OCI-LY1 (cell line): Measurements from ENCODE around the gene YAP1.

ENCODE experiments used
- H2AFZ ChIP-seq: fragments of 200-600 bp; sonication (generic), shearing (Covaris generic); 2 replicates; pipeline ENCODE4 v1.6.0; 2014; ENCODE audit warnings: antibody characterized with exemption, mild to moderate bottlenecking, low read length
- H3F3A ChIP-seq: fragments of 200-600 bp; sonication (generic), shearing (Covaris generic); 2 replicates; pipeline ENCODE4 v1.6.0; 2014; ENCODE audit warnings: mild to moderate bottlenecking, antibody characterized with exemption, low read length, moderate library complexity; ENCODE audit not compliant: insufficient read depth
- H3K27ac ChIP-seq: fragments of 200-600 bp; sonication (generic); 2 replicates; pipeline ENCODE4 v1.5.1; 2014; ENCODE audit warnings: low read length, mixed run types, mild to moderate bottlenecking, low read depth; ENCODE audit not compliant: poor library complexity, severe bottlenecking
- H3K27me3 ChIP-seq: fragments of 200-600 bp; sonication (generic); 2 replicates; pipeline ENCODE4 v1.6.0; 2014; ENCODE audit warnings: antibody characterized with exemption, mild to moderate bottlenecking, low read length, moderate library complexity; ENCODE audit not compliant: insufficient read depth
- H3K36me3 ChIP-seq: fragments of 200-600 bp; sonication (generic); 2 replicates; pipeline ENCODE4 v1.6.1; 2014; ENCODE audit warnings: mild to moderate bottlenecking, antibody characterized with exemption, low read length, moderate library complexity, mixed read lengths; ENCODE audit not compliant: insufficient read depth
- H3K4me1 ChIP-seq: fragments of 200-600 bp; sonication (generic); 2 replicates; pipeline ENCODE4 v1.5.1; 2014; ENCODE audit warnings: mild to moderate bottlenecking, low read length, moderate library complexity; ENCODE audit not compliant: insufficient read depth, severe bottlenecking
- H3K4me2 ChIP-seq: fragments of 200-600 bp; sonication (generic), shearing (Covaris generic); 2 replicates; pipeline ENCODE4 v1.6.1; 2014; ENCODE audit warnings: low read length
- H3K4me3 ChIP-seq: fragments of 200-600 bp; sonication (generic); 2 replicates; pipeline ENCODE4 v1.5.1; 2014; ENCODE audit warnings: low read length, low read depth, mild to moderate bottlenecking, mixed read lengths; ENCODE audit not compliant: poor library complexity, severe bottlenecking
- H3K79me2 ChIP-seq: fragments of 200-600 bp; shearing (Covaris generic); 2 replicates; pipeline ENCODE4 v1.6.1; 2016; ENCODE audit warnings: mixed run types, low read length, mixed read lengths; ENCODE audit not compliant: insufficient read depth
- H3K9ac ChIP-seq: fragments of 200-600 bp; sonication (generic), shearing (Covaris generic); 2 replicates; pipeline ENCODE4 v1.6.1; 2014; ENCODE audit warnings: mild to moderate bottlenecking, low read length, mixed read lengths
- H3K9me2 ChIP-seq: fragments of 200-600 bp; sonication (generic), shearing (Covaris generic); 2 replicates; pipeline ENCODE4 v1.6.1; 2014; ENCODE audit warnings: low read depth, mild to moderate bottlenecking, low read length, mixed read lengths
- H3K9me3 ChIP-seq: fragments of 200-600 bp; shearing (Covaris generic); 2 replicates; pipeline ENCODE4 v1.6.1; 2014; ENCODE audit warnings: low read length, mixed read lengths
- H4K20me1 ChIP-seq: fragments of 200-600 bp; sonication (generic), shearing (Covaris generic); 2 replicates; pipeline ENCODE4 v1.6.0; 2016; ENCODE audit warnings: mild to moderate bottlenecking, low read length; ENCODE audit not compliant: insufficient read depth
- CTCF ChIP-seq: fragments of 200-600 bp; sonication (generic), shearing (Covaris generic); IDR thresholded peaks from 2 replicates; pipeline ENCODE4 v1.5.1; 2017; ENCODE audit warnings: mild to moderate bottlenecking, antibody characterized with exemption, low read length, moderate library complexity, mixed read lengths
- EZH2 ChIP-seq: fragments of 200-600 bp; sonication (generic), shearing (Covaris generic); IDR thresholded peaks from 2 replicates; pipeline ENCODE4 v1.8.0; 2017; ENCODE audit warnings: borderline replicate concordance, mixed run types, mild to moderate bottlenecking, antibody characterized with exemption, low read length, moderate library complexity, mixed read lengths

YAP1 gene

GRCh38 chr11:102108734-102109440, 1.4 kb upstream of the YAP1 start:
- Histone ChIP-seq H3K9ac (no peak overlapping the region), H3K9me2 (no peaks in the 10 kb centered on the region), H3K9me3 (no peaks in the 10 kb centered on the region), H3K27me3 (no peaks in the 10 kb centered on the region; the same call in 1 of the 2 replicates), H3K36me3 (no peaks in the 10 kb centered on the region), H4K20me1 (no peaks in the 10 kb centered on the region), H3K79me2 (no peaks in the 10 kb centered on the region), H3K4me3 (no peak overlapping the region), H2AFZ (no peak overlapping the region), H3K4me1 (peaks cover 6% of the 10 kb centered on the region), H3K4me2 (no peak overlapping the region), H3K27ac (no peak overlapping the region), H3F3A (no peaks in the 10 kb centered on the region)
- no peak for TF ChIP-seq CTCF
- TF ChIP-seq EZH2 = no peak

- Histone ChIP-seq H3K9me3 (no peaks in the 10 kb centered on the region), H4K20me1 (no peaks in the 10 kb centered on the region), H3K4me2 (peak overlapping the region; percentile 82), H2AFZ (no peak overlapping the region; the same call in 1 of the 2 replicates), H3K79me2 (no peaks in the 10 kb centered on the region), H3K4me1 (peaks cover 6% of the 10 kb centered on the region), H3K9ac (no peak overlapping the region; the same call in 1 of the 2 replicates), H3K27ac (no peak overlapping the region), H3K27me3 (no peaks in the 10 kb centered on the region; the same call in 1 of the 2 replicates), H3K36me3 (no peaks in the 10 kb centered on the region), H3K4me3 (peak overlapping the region; percentile 73), H3K9me2 (no peaks in the 10 kb centered on the region), H3F3A (no peaks in the 10 kb centered on the region)
- TF ChIP-seq EZH2 (no peak), CTCF (no peak)
These were observed 439 bp downstream of the YAP1 start for GRCh38 chr11:102110761-102111010.

GRCh38 chr11:102111011-102111786, 952 bp downstream of the YAP1 start:
- Histone ChIP-seq H3K27ac (no peak overlapping the region), H3K79me2 (no peaks in the 10 kb centered on the region)
- TF ChIP-seq EZH2 (no peak), CTCF (no peak)

More at GRCh38 chr11:102111011-102111786, 952 bp downstream of the YAP1 start:
- Histone ChIP-seq H3K9ac (no peak overlapping the region; the same call in 1 of the 2 replicates), H3K4me2 (peak overlapping the region; percentile 82), H4K20me1 (no peaks in the 10 kb centered on the region), H3K4me1 (peaks cover 6% of the 10 kb centered on the region), H3K4me3 (peak overlapping the region; percentile 73), H3K36me3 (no peaks in the 10 kb centered on the region), H3F3A (no peaks in the 10 kb centered on the region), H3K9me2 (no peaks in the 10 kb centered on the region), H2AFZ (no peak overlapping the region), H3K9me3 (no peaks in the 10 kb centered on the region), H3K27me3 (no peaks in the 10 kb centered on the region; the same call in 1 of the 2 replicates)
